Measurements from ENCODE around the gene OR51B2. TPM values are rescaled to one million over a fixed set of nuclear protein-coding genes. Genes with fewer than 3 reads are reported as not detected.

Gene OR51B2
- total and polyA plus RNA-seq, 4 donors = 0.17 to 0.37 TPM; not detected in 2

- Histone ChIP-seq H3K9ac (ENCODE audit: low read depth in 1 of 2, low read length in 2 of 2) (no peak overlapping the region), H3K27ac (ENCODE audit: low read depth in 1 of 2, low read length in 2 of 2) (no peak overlapping the region), H3K9me3 (ENCODE audit: control insufficient read depth in 4 of 4, low read length in 3 of 4) (no peaks in the 10 kb centered on the region), H3K27me3 (ENCODE audit: control insufficient read depth in 4 of 4, insufficient read depth in 4 of 4, low read length in 3 of 4) (no peaks in the 10 kb centered on the region), H3K36me3 (ENCODE audit: control insufficient read depth in 4 of 4, insufficient read depth in 3 of 4, low read depth in 1 of 4, low read length in 3 of 4) (no peaks in the 10 kb centered on the region), H3K4me1 (ENCODE audit: control insufficient read depth in 4 of 4, insufficient read depth in 4 of 4, low read length in 3 of 4) (no peaks in the 10 kb centered on the region), H3K4me3 (ENCODE audit: low read depth in 1 of 3, low read length in 3 of 3) (no peak overlapping the region)
- no peak for DNase-seq (ENCODE audit: low spot score)
- no peak for TF ChIP-seq GABPA (IDR thresholded peaks at IDR 0.05 in 1 of 2, conservative IDR thresholded peaks at IDR 0.05 in 1 of 2)
- TF ChIP-seq FOXA2 (IDR thresholded peaks at IDR 0.05) = no peak
These were observed 12.2 kb upstream of the OR51B2 start for GRCh38 chr11:5336331-5336730.

- H3K9ac ChIP-seq (ENCODE audit: low read depth in 1 of 2, low read length in 2 of 2) = no peak overlapping the region
- no peaks in the 10 kb centered on the region for H3K9me3 ChIP-seq (ENCODE audit: control insufficient read depth in 4 of 4, low read length in 3 of 4)
- H3K4me3 ChIP-seq (ENCODE audit: low read depth in 1 of 3, low read length in 3 of 3) = no peak overlapping the region
- DNase-seq (ENCODE audit: low spot score) = no peak
- 37% methylated on average over 1 of the region's 1 CpG for WGBS
- H3K36me3 ChIP-seq (ENCODE audit: control insufficient read depth in 4 of 4, insufficient read depth in 3 of 4, low read depth in 1 of 4, low read length in 3 of 4) = no peaks in the 10 kb centered on the region
- H3K27me3 ChIP-seq (ENCODE audit: control insufficient read depth in 4 of 4, insufficient read depth in 4 of 4, low read length in 3 of 4) = no peaks in the 10 kb centered on the region
- no peak for TF ChIP-seq REST (IDR thresholded peaks at IDR 0.05)
- no peak for TF ChIP-seq CTCF (IDR thresholded peaks at IDR 0.05; ENCODE audit: low read depth, low read length, missing input control)
- no peak for TF ChIP-seq ZBTB33 (IDR thresholded peaks at IDR 0.05)
- TF ChIP-seq GABPA (IDR thresholded peaks at IDR 0.05 in 1 of 2, conservative IDR thresholded peaks at IDR 0.05 in 1 of 2) = no peak
- no peak for TF ChIP-seq ATF3 (IDR thresholded peaks at IDR 0.05)
- no peak for TF ChIP-seq HNF4A (conservative IDR thresholded peaks at IDR 0.05)
- no peak for TF ChIP-seq NR2F2 (IDR thresholded peaks at IDR 0.05)
- no peak for TF ChIP-seq SP1 (IDR thresholded peaks at IDR 0.05)
- no peak for TF ChIP-seq JUND (IDR thresholded peaks at IDR 0.05)
- no peak for TF ChIP-seq TAF1 (conservative IDR thresholded peaks at IDR 0.05)
- no peak for TF ChIP-seq YY1 (IDR thresholded peaks at IDR 0.05)
- no peak for TF ChIP-seq FOXA1 (IDR thresholded peaks at IDR 0.05)
- TF ChIP-seq FOXA2 (IDR thresholded peaks at IDR 0.05) = no peak
- no peak for TF ChIP-seq RAD21 (IDR thresholded peaks at IDR 0.05)
- TF ChIP-seq RXRA (IDR thresholded peaks at IDR 0.05) = no peak
- no peak for TF ChIP-seq EGR1 (IDR thresholded peaks at IDR 0.05; ENCODE audit: low read depth in 2 of 2)
- no peak for TF ChIP-seq MAX (IDR thresholded peaks at IDR 0.05)
- TF ChIP-seq HNF4G (IDR thresholded peaks at IDR 0.05) = no peak
- H3K27ac ChIP-seq (ENCODE audit: low read depth in 1 of 2, low read length in 2 of 2) = no peak overlapping the region
- no peaks in the 10 kb centered on the region for H3K4me1 ChIP-seq (ENCODE audit: control insufficient read depth in 4 of 4, insufficient read depth in 4 of 4, low read length in 3 of 4)
These were observed 11.1 kb upstream of the OR51B2 start for GRCh38 chr11:5335170-5335569.
